Ovary (tissue), 3 donors: ENCODE measurements around the gene GNAI3.

Experiments
- CTCF ChIP-seq, 3 donors: fragments of 450-650 bp in 2 of 3; fragments of 200-600 bp in 1 of 3; IDR thresholded peaks; one replicate each; pipeline versions ENCODE4 v1.5.1 to v1.8.0; 2016 to 2022; ENCODE audit warnings: antibody characterized with exemption in 3 of 3, mild to moderate bottlenecking in 1 of 3
- POLR2A ChIP-seq: fragments of 450-650 bp; IDR thresholded peaks from one replicate; pipeline ENCODE4 v1.6.1; 2017; ENCODE audit warnings: antibody characterized with exemption, mild to moderate bottlenecking, moderate library complexity
- donor health status: DM: no; HTN: no; CAD: no.

DNA sequence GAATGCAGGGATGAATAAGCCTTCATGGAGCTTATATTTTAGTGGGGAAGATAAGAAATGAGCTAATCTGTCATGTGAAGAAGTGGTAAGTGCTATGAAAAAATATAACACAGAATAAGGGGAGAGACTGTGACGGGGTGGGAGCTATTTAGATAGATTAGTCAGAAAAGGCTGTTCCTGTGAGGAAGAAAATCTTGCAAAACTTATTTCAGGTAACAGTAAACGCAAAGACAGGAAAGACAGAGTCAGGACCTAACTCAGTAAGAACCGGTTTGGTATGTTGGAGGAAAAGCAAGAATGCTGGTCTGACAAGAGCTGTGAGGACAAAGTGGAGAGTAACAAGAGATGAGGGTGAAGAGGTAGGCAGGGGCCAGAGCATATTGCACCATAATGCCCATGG, 22.0 kb downstream of the GNAI3 start:
- TF ChIP-seq CTCF (IDR thresholded peaks at IDR 0.05) (no peak), POLR2A (no peak)
